DOHH2 (cell line): Measurements from ENCODE around the gene BRD7.

Source experiments
- CTCF ChIP-seq: fragments of 200-600 bp; sonication (generic); IDR thresholded peaks from one replicate; pipeline ENCODE4 v1.5.1; 2014; ENCODE audit warnings: antibody characterized with exemption, mild to moderate bottlenecking, low read depth, low read length; ENCODE audit not compliant: poor library complexity, severe bottlenecking
- EZH2phosphoT487 ChIP-seq: fragments of 200-600 bp; sonication (generic); IDR thresholded peaks from 2 replicates; pipeline ENCODE4 v1.6.1; 2017; ENCODE audit warnings: borderline replicate concordance, mild to moderate bottlenecking, antibody characterized with exemption, low read length, moderate library complexity, mixed read lengths

DNA sequence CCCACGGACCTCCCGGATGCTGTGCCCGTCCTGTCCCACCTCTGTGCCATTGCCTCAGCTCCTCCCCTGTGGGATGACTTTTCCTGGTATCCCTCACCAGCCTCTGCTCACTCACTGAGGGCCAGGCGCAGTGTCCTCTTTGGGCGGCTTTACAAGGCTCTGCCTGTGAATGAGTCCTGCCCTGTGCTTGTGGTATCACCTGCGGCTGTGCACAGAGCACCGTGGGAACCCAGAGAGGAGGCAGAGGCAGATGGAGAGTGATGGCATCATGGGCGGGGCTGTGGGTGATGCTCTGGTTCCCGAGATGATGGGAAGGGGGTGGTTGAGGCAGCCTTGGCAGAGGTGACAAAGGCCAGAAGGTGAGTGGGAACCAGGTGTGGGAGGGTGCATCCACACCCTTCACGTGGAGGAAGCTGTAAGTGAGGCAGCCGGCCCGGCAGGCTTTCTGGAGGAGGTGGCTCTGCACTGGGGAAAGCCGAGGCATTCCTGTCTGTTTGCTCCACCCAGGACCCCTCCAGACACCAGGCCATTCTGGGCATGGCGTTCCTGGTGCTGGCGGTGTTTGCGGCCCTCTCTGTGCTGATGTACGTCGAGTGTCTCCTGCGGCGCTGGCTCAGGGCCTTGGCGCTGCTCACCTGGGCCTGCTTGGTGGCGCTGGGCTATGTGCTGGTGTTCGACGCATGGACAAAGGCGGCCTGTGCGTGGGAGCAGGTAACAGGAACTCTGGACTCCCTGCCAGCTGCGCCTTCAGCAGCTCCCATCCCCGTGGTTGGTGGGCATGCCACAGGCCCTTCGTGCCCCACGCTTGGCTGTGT, 78.6 kb downstream of the BRD7 start:
- no peak for TF ChIP-seq CTCF
- no peak for TF ChIP-seq EZH2phosphoT487
